ENCODE results near the gene LMAN2L.

LMAN2L gene

DNA sequence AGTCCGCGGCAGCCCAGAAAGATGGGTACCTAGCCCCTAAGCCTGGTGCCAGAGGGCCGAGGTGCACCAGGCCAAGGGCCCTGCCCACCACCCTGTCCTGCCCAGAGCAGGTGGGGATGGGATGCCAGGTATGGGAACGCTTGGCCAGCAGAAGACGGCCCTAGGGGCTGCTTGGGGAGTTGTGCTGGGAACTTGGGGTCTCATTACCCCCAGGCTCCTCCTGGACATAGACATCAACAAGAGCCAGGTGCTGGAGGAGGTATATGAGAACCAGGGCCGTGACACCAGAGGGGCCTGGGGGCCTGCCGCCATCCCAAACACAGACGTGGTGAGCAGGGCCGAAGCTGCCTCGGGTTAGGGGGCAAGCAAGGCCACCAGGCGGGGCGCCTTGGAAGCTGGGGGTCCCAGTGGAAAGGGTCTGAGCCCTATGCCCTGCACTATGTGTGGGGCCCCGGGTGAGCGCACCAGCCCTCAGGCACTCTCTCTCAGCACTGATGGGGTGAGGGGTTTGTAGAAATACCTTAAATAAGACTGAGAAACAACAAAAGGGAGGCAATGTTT, 50.4 kb downstream of the LMAN2L start:
- DNase-seq (ENCODE audit: insufficient read length) (no peak), FAIRE-seq (no peak)
- TF ChIP-seq TAF1 (IDR thresholded peaks at IDR 0.05; ENCODE audit: borderline replicate concordance, low read depth, low read length) (no peak), POLR2AphosphoS5 (IDR thresholded peaks at IDR 0.05; ENCODE audit: low read depth, low read length) (no peak), POLR2A (IDR thresholded peaks at IDR 0.05; ENCODE audit: low read depth, low read length) (no peak)

DNA sequence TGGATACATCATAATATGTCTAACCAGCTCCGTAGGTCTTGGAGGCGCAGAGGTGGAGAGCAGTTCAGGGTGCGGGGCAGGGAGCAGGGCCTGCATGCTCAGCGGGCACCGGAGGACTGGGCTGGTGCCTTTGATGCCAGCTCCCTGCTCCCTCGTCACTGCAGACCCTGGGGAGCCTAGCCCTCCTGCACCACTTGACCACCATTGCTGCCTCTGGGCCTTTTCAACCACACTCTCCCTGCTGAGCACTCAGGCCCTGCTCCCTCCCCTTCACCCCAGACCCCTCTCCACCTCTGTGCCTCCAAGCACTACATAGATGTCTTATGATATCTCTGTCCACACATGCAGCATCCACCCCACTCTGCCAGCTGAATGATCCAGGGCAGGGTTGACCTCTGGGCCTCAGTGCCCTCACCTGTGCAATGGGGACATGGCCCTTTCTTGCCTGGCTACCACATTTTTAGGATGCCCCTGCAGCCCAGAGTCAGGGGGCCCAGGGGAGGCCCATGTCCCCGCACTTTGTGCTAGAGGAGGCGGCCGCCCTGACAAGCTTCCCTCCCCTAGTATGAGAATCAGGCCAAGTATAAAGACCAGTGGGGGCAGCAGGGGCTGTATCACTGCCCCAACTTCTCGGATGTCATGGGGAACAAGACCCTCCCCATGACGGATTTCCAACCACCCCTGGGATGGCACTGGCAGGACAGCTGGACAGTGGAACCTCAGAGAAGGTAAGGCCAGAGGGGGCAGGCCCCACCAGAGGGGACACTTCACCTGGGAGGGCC, 51.0 kb downstream of the LMAN2L start:
- FAIRE-seq: no peak
- no peak for DNase-seq (ENCODE audit: insufficient read length)
- TF ChIP-seq POLR2A (IDR thresholded peaks at IDR 0.05; ENCODE audit: low read depth, low read length) (no peak), TAF1 (IDR thresholded peaks at IDR 0.05; ENCODE audit: borderline replicate concordance, low read depth, low read length) (no peak), POLR2AphosphoS5 (IDR thresholded peaks at IDR 0.05; ENCODE audit: low read depth, low read length) (no peak)

DNA sequence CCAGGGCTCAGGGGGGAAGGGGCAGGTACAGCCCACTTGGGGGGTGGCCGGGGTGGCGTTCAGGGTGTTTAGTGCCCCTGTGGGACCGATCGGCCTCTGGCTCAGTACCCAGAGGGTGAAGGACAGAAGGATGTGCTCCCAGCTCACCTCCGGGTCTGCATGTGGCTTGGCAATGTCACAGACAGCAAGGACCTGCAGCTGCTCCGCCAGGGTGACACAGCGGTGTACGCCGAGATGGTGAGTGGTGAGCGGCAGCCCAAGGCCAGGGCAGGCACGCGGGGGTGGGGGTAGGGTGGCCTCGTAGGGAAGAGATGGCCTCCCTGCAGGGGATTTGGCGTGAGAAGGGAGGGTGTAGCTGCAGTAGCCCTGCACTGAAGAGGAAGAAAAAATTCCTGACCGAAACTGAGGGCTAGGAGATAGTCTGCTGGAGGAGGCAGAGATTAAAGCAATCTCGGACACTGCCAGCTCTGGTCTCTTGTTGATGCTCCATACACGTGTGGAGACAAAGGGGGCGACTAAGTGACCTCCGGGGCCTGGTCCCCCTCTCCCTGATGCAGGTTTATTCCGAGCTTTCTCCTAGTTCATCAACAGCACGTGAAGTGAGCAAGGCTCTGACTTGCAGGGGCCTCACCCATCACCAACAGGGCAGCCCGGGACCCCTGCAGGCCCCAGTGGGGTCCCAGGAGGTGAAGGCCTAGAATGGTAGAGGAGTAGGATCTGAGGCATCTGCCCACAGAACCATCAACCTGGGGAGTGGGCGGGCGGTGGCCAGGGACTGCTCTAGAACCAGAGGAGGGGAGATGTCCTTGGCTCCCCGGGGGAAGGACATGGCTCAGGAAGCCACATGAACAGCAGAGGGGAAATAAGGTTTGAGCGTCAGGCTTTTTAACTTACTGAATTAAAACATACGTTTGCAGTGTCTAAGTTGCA, 51.9 kb downstream of the LMAN2L start:
- DNase-seq (ENCODE audit: insufficient read length) (no peak), FAIRE-seq (no peak)
- TF ChIP-seq POLR2AphosphoS5 (IDR thresholded peaks at IDR 0.05; ENCODE audit: low read depth, low read length): no peak
- TF ChIP-seq TAF1 (IDR thresholded peaks at IDR 0.05; ENCODE audit: borderline replicate concordance, low read depth, low read length): no peak
- TF ChIP-seq POLR2A (IDR thresholded peaks at IDR 0.05; ENCODE audit: low read depth, low read length): no peak

DNA sequence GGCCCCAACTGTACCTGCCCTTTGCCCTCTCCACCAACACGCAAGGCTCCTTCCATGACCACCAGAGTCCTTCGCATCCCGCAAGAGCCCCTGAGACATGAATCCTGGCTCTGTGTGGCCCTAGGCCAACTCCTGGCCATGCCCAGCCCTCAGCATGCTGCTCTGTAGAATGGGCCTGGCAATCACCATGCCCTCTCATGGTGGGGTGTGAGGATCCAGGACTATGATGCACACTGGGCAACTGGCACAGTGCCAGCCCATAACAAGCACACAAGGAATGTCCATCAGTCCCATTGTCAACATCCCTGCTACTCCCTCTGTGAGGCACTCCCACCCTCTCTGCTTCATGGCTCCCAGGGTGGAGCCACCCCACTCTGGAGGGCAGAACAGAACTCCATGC, 52.6 kb downstream of the LMAN2L start:
- DNase-seq (ENCODE audit: insufficient read length) (no peak), FAIRE-seq (no peak)
- TF ChIP-seq POLR2A (IDR thresholded peaks at IDR 0.05; ENCODE audit: low read depth, low read length) (no peak), POLR2AphosphoS5 (IDR thresholded peaks at IDR 0.05; ENCODE audit: low read depth, low read length) (no peak), TAF1 (IDR thresholded peaks at IDR 0.05; ENCODE audit: borderline replicate concordance, low read depth, low read length) (no peak)

DNA sequence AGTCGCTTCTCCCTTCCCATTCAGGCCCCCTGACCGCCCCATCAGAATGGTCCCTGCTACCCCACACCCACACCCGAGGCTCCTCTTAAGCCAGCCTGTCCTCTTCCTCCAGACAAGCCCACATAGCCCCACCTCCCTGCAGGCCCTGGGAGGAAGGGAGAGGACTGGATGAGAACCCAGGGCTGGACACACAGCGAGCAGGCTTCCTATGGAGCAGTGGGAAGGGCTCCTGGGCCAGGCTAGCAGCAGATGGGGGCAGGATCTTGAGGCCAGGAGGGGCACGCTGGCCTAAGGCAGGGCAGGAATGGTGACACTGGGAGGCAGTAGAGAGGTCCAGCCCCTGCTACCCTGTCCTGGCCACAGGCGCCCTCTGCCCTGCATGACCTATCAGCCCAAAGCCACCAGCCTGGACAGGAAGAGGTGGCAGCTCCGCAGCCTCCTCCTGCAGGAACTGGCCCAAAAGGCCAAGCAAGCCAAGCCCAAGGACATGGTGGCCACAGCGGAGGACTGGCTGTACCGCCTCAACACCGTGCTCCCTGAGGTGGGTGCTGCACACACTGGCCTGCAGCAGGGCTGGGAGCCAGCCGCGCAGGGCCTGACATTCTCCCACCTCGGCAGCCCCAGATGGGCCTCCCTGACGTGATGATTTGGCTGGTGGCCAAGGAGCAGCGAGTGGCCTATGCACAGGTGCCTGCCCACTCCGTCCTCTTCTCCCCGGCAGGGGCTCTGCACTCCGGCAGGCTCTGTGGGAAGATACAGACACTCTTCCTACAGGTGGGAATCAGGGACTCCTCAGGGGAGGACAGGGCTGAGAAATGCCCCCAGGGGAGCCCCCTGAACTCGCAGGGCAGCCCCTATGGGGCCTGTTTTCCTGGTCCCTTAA, 54.0 kb downstream of the LMAN2L start:
- TF ChIP-seq POLR2AphosphoS5 (IDR thresholded peaks at IDR 0.05; ENCODE audit: low read depth, low read length): no peak
- no peak for TF ChIP-seq POLR2A (IDR thresholded peaks at IDR 0.05; ENCODE audit: low read depth, low read length)
- no peak for TF ChIP-seq TAF1 (IDR thresholded peaks at IDR 0.05; ENCODE audit: borderline replicate concordance, low read depth, low read length)
- FAIRE-seq: no peak
- no peak for DNase-seq (ENCODE audit: insufficient read length)

DNA sequence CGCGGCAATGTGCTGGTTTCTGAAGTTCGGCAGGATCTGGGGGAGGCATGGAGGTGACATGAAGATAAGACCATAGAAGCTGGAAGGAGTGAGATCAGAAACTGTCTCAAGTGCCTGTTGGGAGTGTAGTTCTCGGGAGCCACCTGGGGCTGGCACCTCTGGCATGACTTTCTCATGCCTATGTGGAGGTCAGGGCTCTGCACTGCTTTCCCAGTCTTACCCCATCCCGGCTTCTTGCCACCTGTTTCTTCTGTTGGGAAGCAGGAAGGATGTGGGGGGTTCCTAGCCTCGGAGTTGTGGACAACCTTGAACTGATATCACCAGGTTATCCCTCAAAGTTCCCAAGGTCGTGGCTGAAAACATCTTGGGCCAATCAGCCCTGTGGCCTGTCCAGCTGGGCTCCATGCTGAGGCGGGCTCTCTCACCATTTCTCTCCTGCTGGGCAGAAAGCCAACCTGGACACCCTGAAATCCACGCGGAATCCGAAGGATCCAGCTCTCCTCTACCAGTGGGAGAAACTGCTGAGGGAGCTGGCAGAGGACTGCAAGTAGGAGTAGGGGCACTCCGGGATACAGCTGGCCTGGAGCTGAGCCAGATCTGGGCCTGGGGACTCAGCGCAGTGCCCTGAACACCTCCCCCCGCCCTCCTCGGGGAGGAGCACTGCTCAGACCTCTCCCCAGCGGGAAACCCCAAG, 54.8 kb downstream of the LMAN2L start:
- no peak for DNase-seq (ENCODE audit: insufficient read length)
- no peak for FAIRE-seq

DNA sequence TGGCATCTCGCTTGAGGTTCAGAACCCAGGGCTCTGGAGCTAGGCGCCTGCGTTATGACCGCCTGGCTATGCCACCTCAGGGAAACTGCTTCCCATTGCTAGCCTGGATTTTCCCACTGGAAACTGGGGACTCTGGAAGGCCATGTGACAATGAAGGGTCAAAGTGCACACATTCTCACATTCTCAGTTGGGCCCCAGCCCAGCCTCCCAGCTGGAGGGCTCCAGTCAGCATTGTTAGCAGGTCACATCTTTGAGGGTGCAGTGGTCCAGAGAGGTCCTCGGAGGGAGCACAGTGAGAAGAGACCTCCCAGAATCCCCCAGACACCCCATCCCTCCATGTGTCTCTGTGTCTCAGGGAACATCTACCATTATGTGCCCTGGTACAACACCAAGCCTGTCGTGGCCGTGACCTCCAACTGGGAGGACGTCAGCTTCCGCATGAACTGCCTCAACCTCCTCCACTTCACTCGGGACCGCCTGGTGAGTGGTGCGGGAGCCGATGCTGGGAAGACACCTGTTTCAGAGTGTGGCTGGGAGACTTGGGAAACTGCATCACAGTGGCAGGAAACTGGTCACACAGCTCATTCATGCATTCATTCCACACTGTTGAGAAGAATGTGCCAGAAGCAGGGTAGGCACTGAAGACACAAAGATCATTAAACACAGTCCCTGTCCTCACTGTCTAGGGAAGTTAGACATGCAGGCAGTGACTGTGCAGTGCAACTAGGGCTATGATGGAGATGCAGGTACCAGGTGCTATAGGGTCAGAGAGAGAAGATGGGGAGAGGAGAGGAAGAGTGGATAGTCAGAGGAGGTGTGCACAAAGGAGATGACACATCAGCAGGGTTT, 55.7 kb downstream of the LMAN2L start:
- DNase-seq (ENCODE audit: insufficient read length) (no peak), FAIRE-seq (no peak)
- TF ChIP-seq POLR2A (IDR thresholded peaks at IDR 0.05; ENCODE audit: low read depth, low read length) (no peak), POLR2AphosphoS5 (IDR thresholded peaks at IDR 0.05; ENCODE audit: low read depth, low read length) (no peak), TAF1 (IDR thresholded peaks at IDR 0.05; ENCODE audit: borderline replicate concordance, low read depth, low read length) (no peak)

More for the DNA sequence above, 54.8 kb downstream of the LMAN2L start:
- TF ChIP-seq POLR2AphosphoS5 (IDR thresholded peaks at IDR 0.05; ENCODE audit: low read depth, low read length) (no peak), POLR2A (IDR thresholded peaks at IDR 0.05; ENCODE audit: low read depth, low read length) (no peak), TAF1 (IDR thresholded peaks at IDR 0.05; ENCODE audit: borderline replicate concordance, low read depth, low read length) (no peak)

DNA sequence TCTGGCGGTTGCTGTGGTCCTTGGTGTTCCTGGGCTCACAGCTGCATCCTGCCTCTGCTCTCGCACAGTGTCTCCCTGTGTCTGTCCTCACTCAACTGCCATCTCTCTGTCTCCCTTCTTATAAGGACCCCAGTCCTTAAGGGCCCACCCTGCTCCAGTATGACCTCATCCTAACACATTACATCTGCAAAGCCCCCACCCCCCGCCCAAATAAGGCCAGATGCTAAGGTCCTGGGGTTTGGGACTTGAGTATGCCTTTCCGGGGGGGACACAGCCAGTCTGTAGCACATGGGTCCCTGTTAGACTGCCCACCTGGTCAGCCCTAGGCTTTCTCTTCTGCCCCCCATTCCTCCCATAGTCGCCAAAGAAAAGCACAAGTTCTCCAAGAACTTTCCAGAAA, 56.6 kb downstream of the LMAN2L start:
- FAIRE-seq: no peak
- no peak for DNase-seq (ENCODE audit: insufficient read length)
- TF ChIP-seq POLR2AphosphoS5 (IDR thresholded peaks at IDR 0.05; ENCODE audit: low read depth, low read length): no peak
- TF ChIP-seq POLR2A (IDR thresholded peaks at IDR 0.05; ENCODE audit: low read depth, low read length): no peak
- no peak for TF ChIP-seq TAF1 (IDR thresholded peaks at IDR 0.05; ENCODE audit: borderline replicate concordance, low read depth, low read length)

DNA sequence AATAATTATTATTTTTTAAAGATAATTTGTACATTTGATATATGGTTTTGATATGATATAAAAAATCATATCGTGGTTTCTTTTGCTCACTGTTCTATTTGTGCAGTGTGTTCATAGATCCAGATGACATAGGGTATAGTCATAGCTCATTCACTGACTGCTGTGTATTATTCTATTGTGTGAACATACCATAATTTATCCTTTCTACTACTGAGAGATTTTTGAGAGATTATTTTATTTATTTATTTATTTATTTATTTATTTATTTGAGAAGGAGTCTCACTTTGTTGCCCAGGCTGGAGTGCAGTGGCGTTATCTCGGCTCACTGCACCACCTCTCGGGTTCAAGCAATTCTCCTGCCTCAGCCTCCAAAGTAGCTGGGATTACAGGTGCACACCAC, 58.3 kb downstream of the LMAN2L start:
- no peak for DNase-seq (ENCODE audit: insufficient read length)
- TF ChIP-seq TAF1 (IDR thresholded peaks at IDR 0.05; ENCODE audit: borderline replicate concordance, low read depth, low read length): no peak
- no peak for TF ChIP-seq POLR2A (IDR thresholded peaks at IDR 0.05; ENCODE audit: low read depth, low read length)
- TF ChIP-seq POLR2AphosphoS5 (IDR thresholded peaks at IDR 0.05; ENCODE audit: low read depth, low read length): no peak
- no peak for FAIRE-seq

Data from GM12892 (cell line).